Measurements from ENCODE around the gene SARNP.

Gene SARNP

DNA sequence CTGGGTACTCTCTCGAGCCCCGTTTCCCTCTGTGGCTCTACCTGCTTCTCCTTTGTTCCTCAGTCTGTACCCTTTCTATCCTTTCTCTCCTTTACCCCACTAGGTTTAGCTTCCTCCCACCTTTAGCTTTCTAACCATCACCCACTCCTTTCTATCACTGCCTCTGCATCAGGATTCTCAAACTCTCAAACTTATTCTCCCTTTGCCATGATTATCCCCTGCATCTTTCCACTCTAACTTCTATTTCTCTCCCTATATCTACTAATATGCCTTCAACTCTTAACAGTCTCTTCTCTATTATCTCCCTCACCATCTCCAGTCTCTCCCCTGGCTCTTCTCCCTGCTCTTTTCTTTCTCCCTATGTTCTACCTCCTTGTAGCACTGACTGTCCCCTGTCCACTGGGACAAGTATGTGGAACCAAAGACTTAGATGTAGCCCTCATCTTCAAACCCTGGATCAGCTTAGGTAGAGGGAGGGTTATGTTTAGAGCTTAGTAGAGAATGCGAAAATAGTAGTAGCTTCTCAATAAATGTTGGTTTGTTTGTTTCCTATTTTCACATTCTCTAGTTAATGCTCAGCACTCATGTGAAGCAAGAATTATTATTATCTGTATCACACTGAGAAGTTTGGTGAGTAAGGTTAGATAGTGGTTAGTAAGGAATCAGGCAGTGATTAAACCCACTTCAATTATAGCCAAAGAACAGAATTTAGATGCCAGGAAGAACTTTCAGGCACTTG lies 71.2 kb downstream of the SARNP start:
- ChIA-PET CTCF (interaction anchor here (0.6 to 0.8 kb wide), 3 partner anchors 11 to 892 kb away, joined by 4 to 7 read pairs (median 4); no protein-coding TSS in a partner anchor), POLR2A (ENCODE audit: low non-redundant PET) (no interaction called here)
- DNase-seq (ENCODE audit: low spot score), result no peak
- TF ChIP-seq, protein P1, sequence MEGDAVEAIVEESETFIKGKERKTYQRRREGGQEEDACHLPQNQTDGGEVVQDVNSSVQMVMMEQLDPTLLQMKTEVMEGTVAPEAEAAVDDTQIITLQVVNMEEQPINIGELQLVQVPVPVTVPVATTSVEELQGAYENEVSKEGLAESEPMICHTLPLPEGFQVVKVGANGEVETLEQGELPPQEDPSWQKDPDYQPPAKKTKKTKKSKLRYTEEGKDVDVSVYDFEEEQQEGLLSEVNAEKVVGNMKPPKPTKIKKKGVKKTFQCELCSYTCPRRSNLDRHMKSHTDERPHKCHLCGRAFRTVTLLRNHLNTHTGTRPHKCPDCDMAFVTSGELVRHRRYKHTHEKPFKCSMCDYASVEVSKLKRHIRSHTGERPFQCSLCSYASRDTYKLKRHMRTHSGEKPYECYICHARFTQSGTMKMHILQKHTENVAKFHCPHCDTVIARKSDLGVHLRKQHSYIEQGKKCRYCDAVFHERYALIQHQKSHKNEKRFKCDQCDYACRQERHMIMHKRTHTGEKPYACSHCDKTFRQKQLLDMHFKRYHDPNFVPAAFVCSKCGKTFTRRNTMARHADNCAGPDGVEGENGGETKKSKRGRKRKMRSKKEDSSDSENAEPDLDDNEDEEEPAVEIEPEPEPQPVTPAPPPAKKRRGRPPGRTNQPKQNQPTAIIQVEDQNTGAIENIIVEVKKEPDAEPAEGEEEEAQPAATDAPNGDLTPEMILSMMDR (conservative IDR thresholded peaks at IDR 0.05; ENCODE audit: low read depth), result no peak
- peak overlapping the region; percentile 38 for H3K27ac ChIP-seq

GRCh38 chr12:55745361-55746173 lies 72.0 kb downstream of the SARNP start:
- TF ChIP-seq, protein P1 (conservative IDR thresholded peaks at IDR 0.05; ENCODE audit: low read depth), result no peak

GRCh38 chr12:55744340-55745030 lies 73.0 kb downstream of the SARNP start:
- TF ChIP-seq, protein P1 (conservative IDR thresholded peaks at IDR 0.05; ENCODE audit: low read depth), result no peak
- CTCF ChIA-PET, result interaction anchor here (0.6 kb wide), 1 partner anchor 559 kb away, joined by 5 read pairs; no protein-coding TSS in a partner anchor
- H3K27ac ChIP-seq, result peak overlapping the region; percentile 83
- POLR2A ChIA-PET (ENCODE audit: low non-redundant PET), result interaction anchor here (0.6 kb wide), 1 partner anchor 20 kb away, joined by 19 read pairs; no protein-coding TSS in a partner anchor
- DNase-seq (ENCODE audit: low spot score), result no peak

More at GRCh38 chr12:55745361-55746173, 72.0 kb downstream of the SARNP start:
- ChIA-PET CTCF (no interaction called here), POLR2A (ENCODE audit: low non-redundant PET) (no interaction called here)
- DNase-seq (ENCODE audit: low spot score), result no peak
- peak overlapping the region; percentile 38 for H3K27ac ChIP-seq

GRCh38 chr12:55743406-55744339 lies 73.9 kb downstream of the SARNP start:
- ChIA-PET CTCF (interaction anchor here (0.6 kb wide), 1 partner anchor 559 kb away, joined by 5 read pairs; no protein-coding TSS in a partner anchor), POLR2A (ENCODE audit: low non-redundant PET) (no interaction called here)
- peak; percentile 46 for DNase-seq (ENCODE audit: low spot score)
- TF ChIP-seq, protein P1 (conservative IDR thresholded peaks at IDR 0.05; ENCODE audit: low read depth), result no peak
- H3K27ac ChIP-seq, result peak overlapping the region; percentile 83

DNA sequence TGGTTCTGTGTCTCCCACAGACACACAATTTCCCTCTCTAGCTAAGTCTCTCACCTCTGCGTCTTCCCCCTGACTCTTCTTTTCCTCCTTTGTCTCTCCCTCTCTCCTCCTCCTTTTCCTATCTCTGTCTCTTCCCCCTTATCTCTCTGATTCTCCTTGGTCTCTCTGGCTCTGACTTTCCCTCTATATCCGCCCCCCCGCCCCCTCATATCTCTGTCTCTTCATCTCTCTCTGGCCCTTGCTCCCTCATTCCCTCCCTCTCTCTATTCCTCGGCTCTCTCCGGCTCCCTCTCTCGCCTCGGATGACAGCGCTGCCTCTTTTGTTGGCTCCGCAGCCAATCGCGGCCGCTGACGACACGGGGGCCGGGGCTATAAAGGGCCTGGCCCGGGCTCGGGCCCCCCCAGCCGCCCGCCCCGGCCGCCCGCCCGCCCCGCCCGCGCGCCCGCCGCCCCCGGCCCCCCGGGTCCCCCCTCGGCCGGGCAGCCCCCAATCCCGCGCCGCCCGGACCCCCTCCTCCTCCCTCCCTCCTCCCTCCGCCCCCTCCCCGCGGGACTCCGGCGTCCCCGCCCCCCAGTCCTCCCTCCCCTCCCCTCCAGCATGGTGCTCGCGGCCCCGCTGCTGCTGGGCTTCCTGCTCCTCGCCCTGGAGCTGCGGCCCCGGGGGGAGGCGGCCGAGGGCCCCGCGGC lies 74.7 kb downstream of the SARNP start, which contains the start of gene GDF11:
Gene GDF11, plus strand, starts transcription at position 404 of the 687 bp plus-strand sequence. Its CDS starts 195 bp downstream, at position 599.
- CTCF ChIA-PET, result no interaction called here
- peak; percentile 80 for DNase-seq (ENCODE audit: low spot score)
- TF ChIP-seq, protein P1 (conservative IDR thresholded peaks at IDR 0.05; ENCODE audit: low read depth), result no peak
- peak within 1 kb of the TSS; percentile 83 for H3K27ac ChIP-seq
- POLR2A ChIA-PET (ENCODE audit: low non-redundant PET), result no interaction called here

Data from RWPE1 (cell line).